ENCODE measurements around the gene PACSIN2. TPM values are rescaled to one million over a fixed set of nuclear protein-coding genes. Genes with fewer than 3 reads are reported as not detected.

Gene PACSIN2
- total RNA-seq, 1 donor from 2014 or later: 46.2 TPM

- no peaks in the 10 kb centered on the region for H3K4me1 ChIP-seq
- H3K9me3 ChIP-seq: no peaks in the 10 kb centered on the region
- no peak overlapping the region for H3K4me3 ChIP-seq
- no peak overlapping the region for H3K27ac ChIP-seq
- no peaks in the 10 kb centered on the region for H3K27me3 ChIP-seq
- H3K36me3 ChIP-seq: peaks cover 1 to 72% of the 10 kb centered on the region in 2 donors
- no peak for DNase-seq (ENCODE audit: extremely low spot score in 2 of 2)
- intact Hi-C loops (cut with DNase I): no loop called here
- TF ChIP-seq POLR2AphosphoS5 (IDR thresholded peaks at IDR 0.05; ENCODE audit: insufficient read depth in 1 of 2, low read depth in 1 of 2) (no peak), CTCF (IDR thresholded peaks at IDR 0.05) (no peak), POLR2A (IDR thresholded peaks at IDR 0.05) (no peak)
Observed at GRCh38 chr22:42881298-42881697, 133.7 kb downstream of the PACSIN2 start.

GRCh38 chr22:42880815-42881214 is 134.1 kb downstream of the PACSIN2 start:
- intact Hi-C loops (cut with DNase I): no loop called here
- no peaks in the 10 kb centered on the region for H3K9me3 ChIP-seq
- no peaks in the 10 kb centered on the region for H3K4me1 ChIP-seq
- H3K4me3 ChIP-seq: no peak overlapping the region
- H3K27ac ChIP-seq: no peak overlapping the region
- no peak for TF ChIP-seq POLR2A (IDR thresholded peaks at IDR 0.05)
- no peak for TF ChIP-seq POLR2AphosphoS5 (IDR thresholded peaks at IDR 0.05; ENCODE audit: insufficient read depth in 1 of 2, low read depth in 1 of 2)
- no peak for TF ChIP-seq CTCF (IDR thresholded peaks at IDR 0.05)
- no peak for DNase-seq (ENCODE audit: extremely low spot score in 2 of 2)
- peaks cover 3 to 77% of the 10 kb centered on the region in 2 donors for H3K36me3 ChIP-seq
- no peaks in the 10 kb centered on the region for H3K27me3 ChIP-seq

- Histone ChIP-seq H3K27me3 (no peaks in the 10 kb centered on the region), H3K4me1 (no peaks in the 10 kb centered on the region), H3K36me3 (peaks cover 3 to 76% of the 10 kb centered on the region in 2 donors), H3K9me3 (no peaks in the 10 kb centered on the region), H3K27ac (no peak overlapping the region), H3K4me3 (no peak overlapping the region)
- intact Hi-C loops (cut with DNase I): no loop called here
- TF ChIP-seq POLR2AphosphoS5 (IDR thresholded peaks at IDR 0.05; ENCODE audit: insufficient read depth in 1 of 2, low read depth in 1 of 2) (no peak), POLR2A (IDR thresholded peaks at IDR 0.05) (no peak), CTCF (IDR thresholded peaks at IDR 0.05) (no peak)
- DNase-seq (ENCODE audit: extremely low spot score in 2 of 2): no peak
Observed at GRCh38 chr22:42879371-42880021, 135.5 kb downstream of the PACSIN2 start.

GRCh38 chr22:42878561-42879305 is 136.2 kb downstream of the PACSIN2 start:
- no peaks in the 10 kb centered on the region for H3K9me3 ChIP-seq
- intact Hi-C loops (cut with DNase I): no loop called here
- TF ChIP-seq POLR2AphosphoS5 (IDR thresholded peaks at IDR 0.05; ENCODE audit: insufficient read depth in 1 of 2, low read depth in 1 of 2): no peak
- TF ChIP-seq POLR2A (IDR thresholded peaks at IDR 0.05): no peak
- no peak for TF ChIP-seq CTCF (IDR thresholded peaks at IDR 0.05)
- no peak for DNase-seq (ENCODE audit: extremely low spot score in 2 of 2)
- no peak overlapping the region for H3K27ac ChIP-seq
- H3K36me3 ChIP-seq: peaks cover 3 to 69% of the 10 kb centered on the region in 2 donors
- H3K4me3 ChIP-seq: no peak overlapping the region
- H3K4me1 ChIP-seq: no peaks in the 10 kb centered on the region
- no peaks in the 10 kb centered on the region for H3K27me3 ChIP-seq
